Panc1 (cell line): Measurements from ENCODE around the gene ZNF613. TPM values are rescaled to one million over a fixed set of nuclear protein-coding genes. Genes with fewer than 3 reads are reported as not detected.

Experiments
- ATAC-seq: fragments of 200-7000 bp; cut with Tn5 transposase; 2 replicates; pipeline ENCODE4 v1.9.1; 2020; ENCODE audit warnings: mild to moderate bottlenecking, moderate library complexity
- BruUV-seq: library from RNA; stranded (reverse); fragments of 400-500 nt; replicated peaks from 2 replicates; lab custom pipeline; 2021; lab: Mats Ljungman, UMichigan
- CTCF ChIA-PET: fragments of 300-600 bp; sonication (Branson Sonifier 250); formaldehyde crosslinking; loops from one replicate; lab custom pipeline; 2022; ENCODE audit warnings: antibody characterized with exemption; lab: Charles Lee
- POLR2A ChIA-PET: fragments of 300-600 bp; sonication (Branson Sonifier 250); formaldehyde crosslinking; loops from one replicate; lab custom pipeline; 2022; ENCODE audit warnings: antibody characterized with exemption; lab: Charles Lee
- DNase-seq: peaks from one replicate; pipeline ENCODE4 v3.0.0-alpha.2; 2010; ENCODE audit warnings: low read depth, low spot score
- H3K27ac ChIP-seq: 2 replicates; pipeline ENCODE4 v1.5.1; 2011; ENCODE audit warnings: mild to moderate bottlenecking, low read length, inconsistent platforms
- H3K27me3 ChIP-seq: fragments of 200-500 bp; sonication (Bioruptor generic); 2 replicates; pipeline ENCODE4 v1.6.0; 2014; ENCODE audit warnings: low read length, inconsistent platforms; ENCODE audit not compliant: control insufficient read depth, insufficient read depth
- H3K36me3 ChIP-seq: fragments of 200-500 bp; sonication (Bioruptor generic); 2 replicates; pipeline ENCODE4 v1.5.1; 2014; ENCODE audit warnings: inconsistent platforms, mild to moderate bottlenecking, low read length, moderate library complexity; ENCODE audit not compliant: control insufficient read depth, insufficient read depth
- H3K4me1 ChIP-seq: 2 replicates; pipeline ENCODE4 v1.5.1; 2011; ENCODE audit warnings: inconsistent platforms, mild to moderate bottlenecking, low read length, moderate library complexity; ENCODE audit not compliant: control insufficient read depth, insufficient read depth
- H3K4me3 ChIP-seq, 2 experiments: 2 replicates each; pipeline ENCODE4 v1.5.1; 2011 to 2012; ENCODE audit warnings: low read depth in 2 of 2, low read length in 2 of 2, mild to moderate bottlenecking in 2 of 2, inconsistent platforms in 1 of 2, moderate library complexity in 1 of 2
- H3K9me3 ChIP-seq: fragments of 200-500 bp; sonication (Bioruptor generic); 2 replicates; pipeline ENCODE4 v1.5.1; 2014; ENCODE audit warnings: low read depth, mild to moderate bottlenecking, inconsistent platforms, low read length, moderate library complexity; ENCODE audit not compliant: control insufficient read depth, insufficient read depth
- POLR2AphosphoS5 ChIP-seq: IDR thresholded peaks from 2 replicates; pipeline ENCODE4 v1.6.1; 2012; ENCODE audit warnings: mild to moderate bottlenecking, low read depth, low read length, moderate library complexity
- SIN3A ChIP-seq: IDR thresholded peaks from 2 replicates; pipeline ENCODE4 v1.6.1; 2012; ENCODE audit warnings: low read depth, mild to moderate bottlenecking, low read length, moderate library complexity, borderline replicate concordance; ENCODE audit not compliant: insufficient read depth
- TCF7L2 ChIP-seq: IDR thresholded peaks from 2 replicates; pipeline ENCODE4 v1.6.1; 2011; ENCODE audit warnings: mild to moderate bottlenecking, low read depth, low read length, inconsistent platforms
- in situ Hi-C: cut with HindIII; loops from 2 replicates; pipeline ENCODE4 v1.10.0; 2016; ENCODE audit warnings: low sequenced_read_pairs, low pct_unique_long_range_greater_than_20kb
- intact Hi-C: fragments of 100-400 bp; cut with micrococcal nuclease; formaldehyde crosslinking; loops from one replicate; pipeline ENCODE4 v1.10.0; 2022; ENCODE audit not compliant: unreplicated experiment
- total RNA-seq: library from RNA; stranded (reverse); gene quantifications from one replicate; pipeline ENCODE4 v1.2.1, GENCODE V29; 2021; ENCODE audit not compliant: unreplicated experiment
- TF ChIP-seq, protein P1 (sequence below), 2 experiments: IDR thresholded peaks; 2 replicates each; pipeline ENCODE4 v1.6.1; 2011 to 2012; ENCODE audit warnings: low read depth in 2 of 2, control low read depth in 1 of 2, low read length in 1 of 2, mild to moderate bottlenecking in 1 of 2, moderate library complexity in 1 of 2; ENCODE audit not compliant: insufficient read depth in 1 of 2
- TF ChIP-seq, protein P2 (sequence below): fragments of 450-650 bp; IDR thresholded peaks from 2 replicates; pipeline ENCODE4 v1.5.1; 2017; ENCODE audit warnings: mild to moderate bottlenecking

Gene ZNF613
- total RNA-seq, 1 experiment from 2014 or later: 3.1 TPM

DNA sequence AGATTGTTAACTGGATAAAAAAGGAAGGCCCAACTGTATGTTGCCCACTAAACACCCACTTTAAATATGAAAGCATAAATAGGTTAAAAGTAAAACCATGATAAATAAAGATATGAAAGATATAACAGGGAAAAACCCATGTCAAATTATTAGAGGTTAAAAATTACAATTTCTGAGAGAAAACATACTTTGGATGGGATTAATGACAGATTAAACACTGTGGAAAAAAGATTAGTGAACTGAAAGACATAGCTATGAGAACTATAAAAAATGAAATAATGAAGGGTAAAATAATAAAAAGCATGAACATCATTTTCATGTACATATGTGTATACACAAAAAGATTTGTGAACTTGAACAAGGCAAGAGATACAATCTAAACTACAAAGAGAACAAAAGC lies 37.3 kb upstream of the ZNF613 start:
- H3K9me3 ChIP-seq: peaks cover 64% of the 10 kb centered on the region
- intact Hi-C loops: no loop called here

DNA sequence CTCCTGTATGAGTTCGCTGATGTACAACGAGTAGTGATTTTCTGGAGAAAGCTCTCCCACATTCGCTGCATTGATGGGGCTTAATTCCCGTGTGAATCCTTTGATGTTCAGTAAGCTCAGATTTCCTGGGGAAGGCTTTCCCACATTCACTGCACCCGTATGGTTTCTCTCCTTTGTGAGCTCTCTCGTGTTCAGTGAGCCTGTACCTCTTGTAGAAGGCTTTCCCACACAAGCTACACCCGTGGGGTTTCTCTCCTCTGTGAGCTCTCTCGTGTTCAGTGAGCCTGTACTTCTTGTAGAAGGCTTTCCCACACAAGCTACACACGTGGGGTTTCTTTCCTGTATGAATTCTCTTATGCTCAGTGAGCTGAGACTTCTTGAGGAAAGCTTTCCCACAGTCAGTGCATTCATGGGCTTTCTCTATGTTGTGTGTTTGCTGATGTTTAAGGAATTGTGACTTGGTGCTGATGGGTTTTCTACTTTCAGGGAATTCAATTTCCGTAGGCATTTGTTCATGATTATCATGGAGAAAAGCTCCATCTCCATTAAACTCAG lies 36.0 kb upstream of the ZNF613 start:
- TSS peak; percentile 34 for BruUV-seq
- no peak overlapping the region for H3K4me3 ChIP-seq
- ChIA-PET CTCF (no interaction called here), POLR2A (no interaction called here)
- intact Hi-C loops (no loop called here), in situ Hi-C loops (no loop called here)
- ATAC-seq (no peak), DNase-seq (no peak)
- no peaks in the 10 kb centered on the region for H3K27me3 ChIP-seq
- no peak for TF ChIP-seq SIN3A
- TF ChIP-seq TCF7L2: no peak
- TF ChIP-seq, protein P1, sequence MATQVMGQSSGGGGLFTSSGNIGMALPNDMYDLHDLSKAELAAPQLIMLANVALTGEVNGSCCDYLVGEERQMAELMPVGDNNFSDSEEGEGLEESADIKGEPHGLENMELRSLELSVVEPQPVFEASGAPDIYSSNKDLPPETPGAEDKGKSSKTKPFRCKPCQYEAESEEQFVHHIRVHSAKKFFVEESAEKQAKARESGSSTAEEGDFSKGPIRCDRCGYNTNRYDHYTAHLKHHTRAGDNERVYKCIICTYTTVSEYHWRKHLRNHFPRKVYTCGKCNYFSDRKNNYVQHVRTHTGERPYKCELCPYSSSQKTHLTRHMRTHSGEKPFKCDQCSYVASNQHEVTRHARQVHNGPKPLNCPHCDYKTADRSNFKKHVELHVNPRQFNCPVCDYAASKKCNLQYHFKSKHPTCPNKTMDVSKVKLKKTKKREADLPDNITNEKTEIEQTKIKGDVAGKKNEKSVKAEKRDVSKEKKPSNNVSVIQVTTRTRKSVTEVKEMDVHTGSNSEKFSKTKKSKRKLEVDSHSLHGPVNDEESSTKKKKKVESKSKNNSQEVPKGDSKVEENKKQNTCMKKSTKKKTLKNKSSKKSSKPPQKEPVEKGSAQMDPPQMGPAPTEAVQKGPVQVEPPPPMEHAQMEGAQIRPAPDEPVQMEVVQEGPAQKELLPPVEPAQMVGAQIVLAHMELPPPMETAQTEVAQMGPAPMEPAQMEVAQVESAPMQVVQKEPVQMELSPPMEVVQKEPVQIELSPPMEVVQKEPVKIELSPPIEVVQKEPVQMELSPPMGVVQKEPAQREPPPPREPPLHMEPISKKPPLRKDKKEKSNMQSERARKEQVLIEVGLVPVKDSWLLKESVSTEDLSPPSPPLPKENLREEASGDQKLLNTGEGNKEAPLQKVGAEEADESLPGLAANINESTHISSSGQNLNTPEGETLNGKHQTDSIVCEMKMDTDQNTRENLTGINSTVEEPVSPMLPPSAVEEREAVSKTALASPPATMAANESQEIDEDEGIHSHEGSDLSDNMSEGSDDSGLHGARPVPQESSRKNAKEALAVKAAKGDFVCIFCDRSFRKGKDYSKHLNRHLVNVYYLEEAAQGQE (IDR thresholded peaks at IDR 0.05; ENCODE audit: insufficient read depth in 1 of 2, low read depth in 2 of 2, low read length in 1 of 2): no peak
- TF ChIP-seq POLR2AphosphoS5: no peak
- TF ChIP-seq, protein P2, sequence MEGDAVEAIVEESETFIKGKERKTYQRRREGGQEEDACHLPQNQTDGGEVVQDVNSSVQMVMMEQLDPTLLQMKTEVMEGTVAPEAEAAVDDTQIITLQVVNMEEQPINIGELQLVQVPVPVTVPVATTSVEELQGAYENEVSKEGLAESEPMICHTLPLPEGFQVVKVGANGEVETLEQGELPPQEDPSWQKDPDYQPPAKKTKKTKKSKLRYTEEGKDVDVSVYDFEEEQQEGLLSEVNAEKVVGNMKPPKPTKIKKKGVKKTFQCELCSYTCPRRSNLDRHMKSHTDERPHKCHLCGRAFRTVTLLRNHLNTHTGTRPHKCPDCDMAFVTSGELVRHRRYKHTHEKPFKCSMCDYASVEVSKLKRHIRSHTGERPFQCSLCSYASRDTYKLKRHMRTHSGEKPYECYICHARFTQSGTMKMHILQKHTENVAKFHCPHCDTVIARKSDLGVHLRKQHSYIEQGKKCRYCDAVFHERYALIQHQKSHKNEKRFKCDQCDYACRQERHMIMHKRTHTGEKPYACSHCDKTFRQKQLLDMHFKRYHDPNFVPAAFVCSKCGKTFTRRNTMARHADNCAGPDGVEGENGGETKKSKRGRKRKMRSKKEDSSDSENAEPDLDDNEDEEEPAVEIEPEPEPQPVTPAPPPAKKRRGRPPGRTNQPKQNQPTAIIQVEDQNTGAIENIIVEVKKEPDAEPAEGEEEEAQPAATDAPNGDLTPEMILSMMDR: no peak
- H3K9me3 ChIP-seq: peaks cover 64% of the 10 kb centered on the region
- H3K27ac ChIP-seq: no peak overlapping the region
- peaks cover 5% of the 10 kb centered on the region; the same call in 1 of the 2 replicates for H3K36me3 ChIP-seq
- H3K4me1 ChIP-seq: no peaks in the 10 kb centered on the region

More for the DNA sequence above, 37.3 kb upstream of the ZNF613 start:
- no peak for TF ChIP-seq POLR2AphosphoS5
- TF ChIP-seq, protein P1 (IDR thresholded peaks at IDR 0.05; ENCODE audit: insufficient read depth in 1 of 2, low read depth in 2 of 2, low read length in 1 of 2): no peak
- TF ChIP-seq SIN3A: no peak
- TF ChIP-seq, protein P2: no peak
- TF ChIP-seq TCF7L2: no peak
- ATAC-seq (no peak), DNase-seq (no peak)
- H3K36me3 ChIP-seq: peaks cover 5% of the 10 kb centered on the region; the same call in 1 of the 2 replicates
- ChIA-PET CTCF (no interaction called here), POLR2A (no interaction called here)
- H3K27ac ChIP-seq: no peak overlapping the region
- H3K4me1 ChIP-seq: no peaks in the 10 kb centered on the region
- in situ Hi-C loops: no loop called here
- BruUV-seq: no TSS peak
- no peak overlapping the region for H3K4me3 ChIP-seq
- no peaks in the 10 kb centered on the region for H3K27me3 ChIP-seq
